K562 (cell line): Measurements from ENCODE around the gene ZNF429. TPM values are rescaled to one million over a fixed set of nuclear protein-coding genes. Genes with fewer than 3 reads are reported as not detected.

Experiments used
- CHD1 ChIP-seq: fragments of 200-600 bp; sonication (generic); IDR thresholded peaks from one replicate; pipeline ENCODE4 v1.6.1; 2012; ENCODE audit warnings: mild to moderate bottlenecking, moderate library complexity, low read length, inconsistent platforms
- DPF2 ChIP-seq: fragments of 450-650 bp; IDR thresholded peaks from 2 replicates; pipeline ENCODE4 v1.6.1; 2016
- FOXJ2 ChIP-seq: fragments of 200-800 bp; sonication (Bioruptor generic); IDR thresholded peaks from 2 replicates; pipeline ENCODE4 v1.6.1; 2016; ENCODE audit warnings: missing genetic modification characterization, missing compliant biosample characterization
- HIVEP1 ChIP-seq: fragments of 250-450 bp; sonication (Bioruptor Pico); IDR thresholded peaks from 2 replicates; pipeline ENCODE4 v1.4.0; 2020; ENCODE audit warnings: mild to moderate bottlenecking
- HLTF ChIP-seq: fragments of 450-650 bp; IDR thresholded peaks from 2 replicates; pipeline ENCODE4 v1.6.1; 2016
- KLF6 ChIP-seq: fragments of 250-450 bp; sonication (Bioruptor Pico); IDR thresholded peaks from 2 replicates; pipeline ENCODE4 v1.4.0; 2020; ENCODE audit warnings: mild to moderate bottlenecking, moderate library complexity, borderline replicate concordance
- LCOR ChIP-seq: sonication (generic); formaldehyde crosslinking; IDR thresholded peaks from 2 replicates; pipeline ENCODE4 v1.8.0; 2022; ENCODE audit warnings: mild to moderate bottlenecking, missing genetic modification reagents
- NCOR1 ChIP-seq: fragments of 450-650 bp; IDR thresholded peaks from 2 replicates; pipeline ENCODE4 v1.6.1; 2016; ENCODE audit warnings: mild to moderate bottlenecking, moderate library complexity
- SMARCE1 ChIP-seq: fragments of 450-650 bp; IDR thresholded peaks from 2 replicates; pipeline ENCODE4 v1.7.1; 2016; ENCODE audit warnings: mild to moderate bottlenecking
- ZNF444 ChIP-seq: fragments of 250-450 bp; sonication (Bioruptor Pico); IDR thresholded peaks from 2 replicates; pipeline ENCODE4 v1.4.0; 2020; ENCODE audit warnings: mild to moderate bottlenecking, moderate library complexity
- polyA plus RNA-seq, 8 experiments: library from polyadenylated mRNA; depleted of rRNA in 4 of 8; stranded (reverse) in 5 of 8; unstranded in 3 of 8; fragments of >200 nt; fragmentation: Nextera tagmentation in 2 of 8; fragmentation: Illumina TruSeq in 1 of 8; extraction: Ambion mirVana in 2 of 8; extraction: Trizol in 1 of 8; gene quantifications; 2 replicates each; pipeline versions ENCODE4 v1.2.1 to v1.2.3, GENCODE V29; 2011 to 2014; ENCODE audit warnings: inconsistent platforms in 1 of 8, missing spikeins in 1 of 8
- total RNA-seq, 7 experiments: library from RNA; depleted of rRNA in 6 of 7; stranded (reverse); fragments of >200 nt in 6 of 7; fragmentation: Illumina TruSeq in 2 of 7; extraction: Trizol in 2 of 7; gene quantifications; 2 replicates each; pipeline versions ENCODE4 v1.2.1 to v1.2.3, GENCODE V29; 2011 to 2021; ENCODE audit warnings: low replicate concordance in 1 of 7
- TF ChIP-seq, protein P1 (sequence below): sonication (generic); formaldehyde crosslinking; IDR thresholded peaks from 2 replicates; pipeline ENCODE4 v1.8.1; 2023; ENCODE audit warnings: mild to moderate bottlenecking, missing genetic modification reagents
- TF ChIP-seq, protein P2 (sequence below): fragments of 250-450 bp; sonication (Bioruptor Pico); IDR thresholded peaks from 2 replicates; pipeline ENCODE4 v1.4.0; 2020; ENCODE audit warnings: borderline replicate concordance
- TF ChIP-seq, protein P3 (sequence below): fragments of 450-650 bp; IDR thresholded peaks from 2 replicates; pipeline ENCODE4 v1.6.1; 2016; ENCODE audit warnings: low read depth, mild to moderate bottlenecking, moderate library complexity
- TF ChIP-seq, protein P4 (sequence below): fragments of 250-450 bp; sonication (Bioruptor Pico); IDR thresholded peaks from 2 replicates; pipeline ENCODE4 v1.8.0; 2021; ENCODE audit warnings: moderate library complexity, mild to moderate bottlenecking, inconsistent platforms
- TF ChIP-seq, protein P5 (sequence below): fragments of 200-800 bp; sonication (Bioruptor generic); IDR thresholded peaks from 2 replicates; pipeline ENCODE4 v1.6.1; 2017; ENCODE audit warnings: missing genetic modification characterization, missing compliant biosample characterization
- TF ChIP-seq, protein P6 (sequence below): sonication (generic); formaldehyde crosslinking; IDR thresholded peaks from 2 replicates; pipeline ENCODE4 v1.8.1; 2023; ENCODE audit warnings: mild to moderate bottlenecking, missing genetic modification reagents
- TF ChIP-seq, protein P7 (sequence below), 2 experiments: fragments of 450-650 bp in 1 of 2; sonication (generic) in 1 of 2; formaldehyde crosslinking in 1 of 2; IDR thresholded peaks in 1 of 2; conservative IDR thresholded peaks in 1 of 2; 2 replicates each; pipeline versions ENCODE4 v1.6.1 to v1.8.1; 2016 to 2023; ENCODE audit warnings: mild to moderate bottlenecking in 2 of 2, moderate library complexity in 2 of 2, inconsistent platforms in 1 of 2, missing genetic modification reagents in 1 of 2

The ZNF429 gene
- total and polyA plus RNA-seq, 9 of the 15 experiments (the other 6 are each of a cell fraction or from before 2014, with no cell fraction given): 11.4 to 24.5 (median 16.3) TPM

DNA sequence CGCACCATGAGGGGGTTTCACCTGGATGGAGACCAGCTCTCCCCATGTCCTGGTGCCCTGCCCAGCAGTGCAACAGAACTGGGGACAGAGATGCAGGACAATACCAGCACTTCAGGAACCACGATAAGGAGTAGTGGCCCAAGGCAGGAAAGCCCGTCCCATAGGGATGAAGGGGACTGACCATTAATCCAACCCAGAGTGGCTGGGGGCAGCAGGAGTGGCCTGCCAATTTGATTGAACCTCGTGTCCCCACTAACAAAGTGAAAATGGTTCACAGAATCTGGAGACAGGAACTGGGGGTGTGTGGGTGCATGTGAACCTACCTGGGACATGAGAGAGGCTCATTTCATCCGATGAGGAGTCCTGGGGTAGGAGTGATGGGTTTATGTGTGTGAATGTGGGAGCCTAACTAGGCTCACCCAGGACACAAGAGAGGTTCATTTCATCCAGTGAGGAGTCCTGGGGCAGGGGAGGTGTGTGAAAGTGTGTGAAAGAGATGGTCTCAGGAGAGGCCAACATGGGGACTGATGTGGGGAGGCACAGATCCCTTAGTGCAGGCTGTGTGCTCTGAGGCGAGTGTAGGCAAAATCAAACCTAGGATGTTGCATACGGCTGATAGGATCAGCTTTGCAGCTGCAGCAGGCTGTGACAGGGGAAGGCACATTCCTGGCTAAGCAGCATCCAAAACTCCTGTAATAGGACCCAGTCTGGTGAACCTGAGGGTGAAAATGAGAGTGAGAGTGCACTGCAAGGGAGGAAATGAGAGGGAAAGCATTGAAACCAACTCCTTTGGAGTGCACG lies 98.2 kb downstream of the ZNF429 start (continued):
- TF ChIP-seq, protein P1, sequence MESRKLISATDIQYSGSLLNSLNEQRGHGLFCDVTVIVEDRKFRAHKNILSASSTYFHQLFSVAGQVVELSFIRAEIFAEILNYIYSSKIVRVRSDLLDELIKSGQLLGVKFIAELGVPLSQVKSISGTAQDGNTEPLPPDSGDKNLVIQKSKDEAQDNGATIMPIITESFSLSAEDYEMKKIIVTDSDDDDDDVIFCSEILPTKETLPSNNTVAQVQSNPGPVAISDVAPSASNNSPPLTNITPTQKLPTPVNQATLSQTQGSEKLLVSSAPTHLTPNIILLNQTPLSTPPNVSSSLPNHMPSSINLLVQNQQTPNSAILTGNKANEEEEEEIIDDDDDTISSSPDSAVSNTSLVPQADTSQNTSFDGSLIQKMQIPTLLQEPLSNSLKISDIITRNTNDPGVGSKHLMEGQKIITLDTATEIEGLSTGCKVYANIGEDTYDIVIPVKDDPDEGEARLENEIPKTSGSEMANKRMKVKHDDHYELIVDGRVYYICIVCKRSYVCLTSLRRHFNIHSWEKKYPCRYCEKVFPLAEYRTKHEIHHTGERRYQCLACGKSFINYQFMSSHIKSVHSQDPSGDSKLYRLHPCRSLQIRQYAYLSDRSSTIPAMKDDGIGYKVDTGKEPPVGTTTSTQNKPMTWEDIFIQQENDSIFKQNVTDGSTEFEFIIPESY (CRISPR knock-in tag): no peak
- TF ChIP-seq LCOR (CRISPR knock-in tag) (no peak), HIVEP1 (CRISPR knock-in tag) (peak; percentile 58; the same call in 1 of the 2 replicates), SMARCE1 (no peak), HLTF (no peak), DPF2 (no peak), ZNF444 (no peak), FOXJ2 (tag) (peak; percentile 76), NCOR1 (no peak), KLF6 (peak; percentile 37; the same call in 1 of the 2 replicates), CHD1 (no peak)
- TF ChIP-seq, protein P2, sequence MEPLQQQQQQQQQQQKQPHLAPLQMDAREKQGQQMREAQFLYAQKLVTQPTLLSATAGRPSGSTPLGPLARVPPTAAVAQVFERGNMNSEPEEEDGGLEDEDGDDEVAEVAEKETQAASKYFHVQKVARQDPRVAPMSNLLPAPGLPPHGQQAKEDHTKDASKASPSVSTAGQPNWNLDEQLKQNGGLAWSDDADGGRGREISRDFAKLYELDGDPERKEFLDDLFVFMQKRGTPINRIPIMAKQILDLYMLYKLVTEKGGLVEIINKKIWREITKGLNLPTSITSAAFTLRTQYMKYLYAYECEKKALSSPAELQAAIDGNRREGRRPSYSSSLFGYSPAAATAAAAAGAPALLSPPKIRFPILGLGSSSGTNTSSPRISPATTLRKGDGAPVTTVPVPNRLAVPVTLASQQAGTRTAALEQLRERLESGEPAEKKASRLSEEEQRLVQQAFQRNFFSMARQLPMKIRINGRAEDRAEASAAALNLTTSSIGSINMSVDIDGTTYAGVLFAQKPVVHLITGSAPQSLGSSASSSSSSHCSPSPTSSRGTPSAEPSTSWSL (CRISPR knock-in tag): 0 out of 2 replicates have a peak, but pooled peaks have one; percentile 45
- TF ChIP-seq, protein P3, sequence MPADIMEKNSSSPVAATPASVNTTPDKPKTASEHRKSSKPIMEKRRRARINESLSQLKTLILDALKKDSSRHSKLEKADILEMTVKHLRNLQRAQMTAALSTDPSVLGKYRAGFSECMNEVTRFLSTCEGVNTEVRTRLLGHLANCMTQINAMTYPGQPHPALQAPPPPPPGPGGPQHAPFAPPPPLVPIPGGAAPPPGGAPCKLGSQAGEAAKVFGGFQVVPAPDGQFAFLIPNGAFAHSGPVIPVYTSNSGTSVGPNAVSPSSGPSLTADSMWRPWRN: no peak
- TF ChIP-seq, protein P4, sequence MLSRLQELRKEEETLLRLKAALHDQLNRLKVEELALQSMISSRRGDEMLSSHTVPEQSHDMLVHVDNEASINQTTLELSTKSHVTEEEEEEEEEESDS (CRISPR knock-in tag): no peak
- TF ChIP-seq, protein P5, sequence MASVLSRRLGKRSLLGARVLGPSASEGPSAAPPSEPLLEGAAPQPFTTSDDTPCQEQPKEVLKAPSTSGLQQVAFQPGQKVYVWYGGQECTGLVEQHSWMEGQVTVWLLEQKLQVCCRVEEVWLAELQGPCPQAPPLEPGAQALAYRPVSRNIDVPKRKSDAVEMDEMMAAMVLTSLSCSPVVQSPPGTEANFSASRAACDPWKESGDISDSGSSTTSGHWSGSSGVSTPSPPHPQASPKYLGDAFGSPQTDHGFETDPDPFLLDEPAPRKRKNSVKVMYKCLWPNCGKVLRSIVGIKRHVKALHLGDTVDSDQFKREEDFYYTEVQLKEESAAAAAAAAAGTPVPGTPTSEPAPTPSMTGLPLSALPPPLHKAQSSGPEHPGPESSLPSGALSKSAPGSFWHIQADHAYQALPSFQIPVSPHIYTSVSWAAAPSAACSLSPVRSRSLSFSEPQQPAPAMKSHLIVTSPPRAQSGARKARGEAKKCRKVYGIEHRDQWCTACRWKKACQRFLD (CRISPR knock-in tag): no peak; the same call in 1 of the 2 replicates
- TF ChIP-seq, protein P6, sequence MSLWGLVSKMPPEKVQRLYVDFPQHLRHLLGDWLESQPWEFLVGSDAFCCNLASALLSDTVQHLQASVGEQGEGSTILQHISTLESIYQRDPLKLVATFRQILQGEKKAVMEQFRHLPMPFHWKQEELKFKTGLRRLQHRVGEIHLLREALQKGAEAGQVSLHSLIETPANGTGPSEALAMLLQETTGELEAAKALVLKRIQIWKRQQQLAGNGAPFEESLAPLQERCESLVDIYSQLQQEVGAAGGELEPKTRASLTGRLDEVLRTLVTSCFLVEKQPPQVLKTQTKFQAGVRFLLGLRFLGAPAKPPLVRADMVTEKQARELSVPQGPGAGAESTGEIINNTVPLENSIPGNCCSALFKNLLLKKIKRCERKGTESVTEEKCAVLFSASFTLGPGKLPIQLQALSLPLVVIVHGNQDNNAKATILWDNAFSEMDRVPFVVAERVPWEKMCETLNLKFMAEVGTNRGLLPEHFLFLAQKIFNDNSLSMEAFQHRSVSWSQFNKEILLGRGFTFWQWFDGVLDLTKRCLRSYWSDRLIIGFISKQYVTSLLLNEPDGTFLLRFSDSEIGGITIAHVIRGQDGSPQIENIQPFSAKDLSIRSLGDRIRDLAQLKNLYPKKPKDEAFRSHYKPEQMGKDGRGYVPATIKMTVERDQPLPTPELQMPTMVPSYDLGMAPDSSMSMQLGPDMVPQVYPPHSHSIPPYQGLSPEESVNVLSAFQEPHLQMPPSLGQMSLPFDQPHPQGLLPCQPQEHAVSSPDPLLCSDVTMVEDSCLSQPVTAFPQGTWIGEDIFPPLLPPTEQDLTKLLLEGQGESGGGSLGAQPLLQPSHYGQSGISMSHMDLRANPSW (CRISPR knock-in tag): no peak
- TF ChIP-seq, protein P7, sequence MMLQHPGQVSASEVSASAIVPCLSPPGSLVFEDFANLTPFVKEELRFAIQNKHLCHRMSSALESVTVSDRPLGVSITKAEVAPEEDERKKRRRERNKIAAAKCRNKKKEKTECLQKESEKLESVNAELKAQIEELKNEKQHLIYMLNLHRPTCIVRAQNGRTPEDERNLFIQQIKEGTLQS (IDR thresholded peaks at IDR 0.05): no peak
- TF ChIP-seq, protein P7 (CRISPR knock-in tag; conservative IDR thresholded peaks at IDR 0.05): no peak
